ENCODE results near the gene EFCAB6.

EFCAB6 gene

DNA sequence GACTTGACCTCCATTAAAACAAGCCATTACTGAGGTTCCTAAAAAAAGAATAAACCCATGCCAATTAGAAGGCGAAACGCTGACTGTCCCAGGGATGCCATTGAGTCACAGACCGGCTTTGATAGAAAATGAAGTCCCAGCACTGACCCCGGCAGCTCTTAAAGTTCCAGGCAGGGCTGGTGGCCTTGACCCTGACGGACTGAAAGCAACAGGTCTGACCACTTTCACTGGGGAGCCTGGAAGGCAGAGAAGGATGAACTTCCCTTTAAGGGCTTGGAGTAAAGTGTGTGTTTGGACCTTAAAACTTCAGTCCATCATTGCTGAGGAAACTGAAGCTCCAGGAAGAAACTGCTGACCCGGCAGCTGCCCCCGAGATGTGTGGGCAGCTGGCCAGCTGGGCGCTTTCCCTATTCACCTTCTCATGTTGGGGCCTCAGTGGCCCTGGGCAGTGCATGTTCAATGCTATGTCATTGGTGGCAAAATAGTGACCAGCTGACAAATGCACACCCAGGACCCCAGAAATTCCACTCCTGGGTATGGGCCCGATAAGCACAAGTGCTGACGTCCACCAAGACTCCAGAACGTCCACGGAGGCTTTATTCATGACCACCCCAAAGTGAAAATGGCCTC lies 18.9 kb upstream of the EFCAB6 start:
- in situ Hi-C loops (cut with HindIII; ENCODE audit: low sequenced_read_pairs): no loop called here
- no peak for DNase-seq (ENCODE audit: low read depth)
- no peak overlapping the region for H3K4me3 ChIP-seq (ENCODE audit: low read depth, low read length)
- TF ChIP-seq, protein P1, sequence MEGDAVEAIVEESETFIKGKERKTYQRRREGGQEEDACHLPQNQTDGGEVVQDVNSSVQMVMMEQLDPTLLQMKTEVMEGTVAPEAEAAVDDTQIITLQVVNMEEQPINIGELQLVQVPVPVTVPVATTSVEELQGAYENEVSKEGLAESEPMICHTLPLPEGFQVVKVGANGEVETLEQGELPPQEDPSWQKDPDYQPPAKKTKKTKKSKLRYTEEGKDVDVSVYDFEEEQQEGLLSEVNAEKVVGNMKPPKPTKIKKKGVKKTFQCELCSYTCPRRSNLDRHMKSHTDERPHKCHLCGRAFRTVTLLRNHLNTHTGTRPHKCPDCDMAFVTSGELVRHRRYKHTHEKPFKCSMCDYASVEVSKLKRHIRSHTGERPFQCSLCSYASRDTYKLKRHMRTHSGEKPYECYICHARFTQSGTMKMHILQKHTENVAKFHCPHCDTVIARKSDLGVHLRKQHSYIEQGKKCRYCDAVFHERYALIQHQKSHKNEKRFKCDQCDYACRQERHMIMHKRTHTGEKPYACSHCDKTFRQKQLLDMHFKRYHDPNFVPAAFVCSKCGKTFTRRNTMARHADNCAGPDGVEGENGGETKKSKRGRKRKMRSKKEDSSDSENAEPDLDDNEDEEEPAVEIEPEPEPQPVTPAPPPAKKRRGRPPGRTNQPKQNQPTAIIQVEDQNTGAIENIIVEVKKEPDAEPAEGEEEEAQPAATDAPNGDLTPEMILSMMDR (IDR thresholded peaks at IDR 0.05; ENCODE audit: low read depth, low read length, missing control alignments): no peak

DNA sequence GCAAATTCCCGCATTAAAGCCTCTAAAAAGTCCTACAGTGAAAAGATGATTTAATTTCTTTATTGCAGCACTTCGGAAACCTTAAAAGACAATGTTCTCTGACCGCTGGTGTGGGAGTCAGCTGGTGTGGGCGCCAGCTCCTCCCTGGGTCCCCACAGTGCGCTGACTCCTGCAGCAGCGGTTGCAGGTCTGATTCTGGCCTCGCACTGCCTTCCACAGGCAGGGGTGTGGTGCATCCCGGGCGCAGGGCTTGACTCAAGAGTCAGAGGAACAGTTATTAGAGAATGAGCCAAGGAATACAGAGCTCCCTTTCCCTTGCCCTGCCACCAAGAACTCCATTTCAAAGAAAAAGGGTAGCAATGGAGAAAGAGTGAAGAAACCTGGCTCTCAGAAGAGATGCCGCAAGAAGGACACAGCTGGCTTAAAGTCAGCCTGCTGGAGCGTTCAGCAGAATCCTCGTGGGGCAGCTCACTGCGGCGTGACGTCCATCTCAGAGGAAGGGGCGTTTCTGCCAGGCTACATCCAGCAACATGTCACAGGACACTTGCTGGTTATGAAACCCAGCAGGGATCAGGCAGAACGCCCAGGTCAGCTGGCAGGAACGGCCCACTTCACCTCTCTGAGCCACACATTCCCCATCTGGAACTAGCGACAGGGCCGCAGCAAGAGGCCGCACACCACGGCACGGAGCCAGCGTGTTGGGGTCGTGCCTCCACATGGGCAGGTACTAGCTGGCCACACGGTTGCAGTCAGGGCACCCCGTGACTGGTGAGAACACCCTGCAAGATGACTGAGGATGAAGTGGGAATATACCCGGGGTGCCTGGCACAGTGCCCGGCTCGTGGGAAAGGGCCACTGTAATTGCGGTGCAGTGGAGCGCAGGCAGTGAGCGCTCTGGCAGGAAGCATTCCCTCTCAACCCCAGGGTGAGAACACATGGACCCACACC lies 18.1 kb upstream of the EFCAB6 start:
- no peak overlapping the region for H3K4me3 ChIP-seq (ENCODE audit: low read depth, low read length)
- in situ Hi-C loops (cut with HindIII; ENCODE audit: low sequenced_read_pairs): no loop called here
- TF ChIP-seq, protein P1 (IDR thresholded peaks at IDR 0.05; ENCODE audit: low read depth, low read length, missing control alignments): no peak
- peak; percentile 40 for DNase-seq (ENCODE audit: low read depth)

- no peak for DNase-seq (ENCODE audit: low read depth)
- TF ChIP-seq, protein P1 (IDR thresholded peaks at IDR 0.05; ENCODE audit: low read depth, low read length, missing control alignments): no peak
- in situ Hi-C loops (cut with HindIII; ENCODE audit: low sequenced_read_pairs): no loop called here
- H3K4me3 ChIP-seq (ENCODE audit: low read depth, low read length): no peak overlapping the region
Observed at GRCh38 chr22:43828998-43829782, 17.1 kb upstream of the EFCAB6 start.

- no peak for DNase-seq (ENCODE audit: low read depth)
- H3K4me3 ChIP-seq (ENCODE audit: low read depth, low read length): no peak overlapping the region
- TF ChIP-seq, protein P1 (IDR thresholded peaks at IDR 0.05; ENCODE audit: low read depth, low read length, missing control alignments): no peak
- in situ Hi-C loops (cut with HindIII; ENCODE audit: low sequenced_read_pairs): no loop called here
Observed at GRCh38 chr22:43828725-43828997, 16.6 kb upstream of the EFCAB6 start.

DNA sequence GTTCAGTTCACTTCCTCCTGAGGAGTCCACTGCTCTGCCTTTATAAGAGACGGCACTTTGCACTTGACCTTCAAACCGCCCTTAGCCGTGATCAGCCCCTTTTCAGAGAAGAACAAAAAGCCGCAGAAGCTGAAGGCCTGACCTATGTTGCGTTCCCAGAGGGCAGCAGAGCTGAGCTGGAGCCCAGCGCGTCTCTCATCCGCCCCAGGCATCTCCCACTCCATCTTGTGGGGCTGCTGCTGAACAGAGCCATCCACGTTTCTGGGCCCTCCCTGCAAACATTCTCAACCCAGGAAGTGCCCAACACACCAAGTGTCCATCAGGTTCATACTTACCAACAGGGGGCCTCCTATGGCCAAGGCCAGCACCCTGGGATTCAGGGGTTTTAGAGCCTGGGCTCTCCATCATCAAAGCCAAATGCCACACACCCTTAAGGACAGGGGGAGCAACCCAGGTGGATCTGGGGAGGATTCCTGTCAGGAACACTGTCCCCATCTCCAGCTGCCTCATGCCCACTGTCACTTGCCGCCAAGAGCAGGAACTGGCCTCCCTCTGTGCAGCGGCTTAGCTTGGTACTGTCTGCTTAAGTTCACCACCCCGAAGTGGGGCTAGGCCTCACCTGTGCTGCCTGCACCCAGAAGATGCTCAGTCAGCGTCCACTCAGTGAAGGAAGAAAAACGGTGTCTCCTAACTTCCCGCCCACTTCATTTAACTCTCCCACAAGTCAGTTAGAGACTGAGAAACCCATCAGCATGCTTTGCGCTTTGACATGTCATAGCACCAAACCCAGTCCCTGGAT lies 16.0 kb upstream of the EFCAB6 start:
- H3K4me3 ChIP-seq (ENCODE audit: low read depth, low read length): no peak overlapping the region
- TF ChIP-seq, protein P1 (IDR thresholded peaks at IDR 0.05; ENCODE audit: low read depth, low read length, missing control alignments): no peak
- no peak for DNase-seq (ENCODE audit: low read depth)
- in situ Hi-C loops (cut with HindIII; ENCODE audit: low sequenced_read_pairs): no loop called here

Data from astrocyte of the cerebellum (primary cell).